T-helper 1 cell (primary cell): ENCODE results near the gene S1PR3.

Experiments
- DNase-seq, 5 donors: peaks; one replicate each; pipeline ENCODE4 v3.0.0-alpha.2; 2012 to 2020

S1PR3 gene

DNA sequence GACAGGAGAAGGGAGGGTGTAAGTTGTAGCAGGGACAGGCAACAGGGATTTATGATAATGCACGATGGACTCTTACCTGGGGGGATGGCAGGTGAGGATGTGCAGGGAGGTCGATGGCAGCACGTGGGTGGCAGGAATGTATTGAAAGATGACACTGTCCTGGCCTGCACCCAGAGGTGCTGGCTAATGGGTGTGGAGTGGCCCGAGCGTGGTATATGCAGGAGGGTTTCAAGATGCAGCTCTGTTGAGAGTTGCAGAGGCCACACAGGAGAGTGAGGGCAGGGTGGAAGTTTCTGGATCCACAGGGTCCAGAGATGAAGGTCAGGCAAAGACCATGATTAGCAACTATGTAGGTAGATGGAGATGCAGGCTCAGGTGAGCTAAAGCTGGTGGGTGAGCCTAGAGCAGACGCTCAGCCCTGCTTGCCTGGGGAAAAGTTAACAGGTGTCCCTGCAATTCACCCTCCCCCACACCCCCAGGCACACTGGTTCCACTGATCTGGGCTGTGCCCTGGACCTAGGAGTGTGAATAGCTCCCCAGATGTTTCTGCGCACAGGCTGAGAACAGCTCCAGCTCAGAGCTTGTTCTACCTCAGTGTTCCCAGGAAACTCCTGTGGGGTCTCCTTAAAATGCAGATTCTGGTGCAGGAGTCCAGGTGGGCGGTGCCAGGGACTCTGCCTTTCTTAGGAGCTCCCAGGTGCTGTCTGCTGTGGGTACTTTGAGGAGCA is 21.5 kb upstream of the S1PR3 start:
- DNase-seq, result no peak

GRCh38 chr9:88971131-88971960 is 19.9 kb upstream of the S1PR3 start:
- DNase-seq, result no peak

DNA sequence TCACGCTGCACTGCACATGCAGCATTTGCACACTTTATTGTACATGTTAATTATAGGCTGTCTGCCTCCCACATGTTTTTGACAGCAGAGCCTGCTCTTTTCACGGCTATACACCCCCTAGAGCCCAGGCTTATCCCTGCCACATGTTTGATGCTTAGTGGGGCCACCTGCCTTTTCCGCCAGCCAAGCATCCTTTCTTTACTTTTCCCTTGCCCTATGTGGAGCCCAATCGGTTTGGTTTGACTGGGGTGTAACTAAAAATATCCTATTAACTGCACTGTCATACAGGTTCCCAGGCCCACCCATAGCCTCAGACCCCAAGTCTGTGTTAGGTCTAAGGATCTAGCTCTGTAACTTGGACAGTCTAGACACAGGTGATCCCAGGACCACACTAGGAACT is 18.9 kb upstream of the S1PR3 start:
- no peak for DNase-seq

- DNase-seq, result no peak
Observed at GRCh38 chr9:88973281-88974045, 17.8 kb upstream of the S1PR3 start.

DNA sequence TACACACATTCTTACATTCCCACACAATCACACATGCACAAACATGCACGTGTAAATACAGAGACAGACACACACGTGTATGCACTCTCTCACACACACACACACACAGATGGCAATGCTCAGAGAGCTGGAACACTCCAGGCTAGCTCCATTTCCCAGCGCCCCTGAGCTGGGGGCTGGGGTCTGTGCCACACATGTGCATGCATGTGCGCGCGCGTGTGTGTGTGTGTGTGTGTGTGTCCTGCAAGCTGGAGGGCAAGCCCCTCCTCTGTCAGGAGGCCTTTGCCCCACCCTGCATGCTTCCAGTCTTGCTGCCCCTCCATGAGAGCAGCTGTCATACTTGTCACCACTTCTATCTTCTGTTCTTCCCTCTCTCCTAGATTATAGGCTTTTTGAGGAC is 16.6 kb upstream of the S1PR3 start:
- DNase-seq, result no peak

- no peak for DNase-seq
Observed at GRCh38 chr9:88975966-88976889, 15.0 kb upstream of the S1PR3 start.

GRCh38 chr9:88976890-88977257 is 14.4 kb upstream of the S1PR3 start:
- DNase-seq, result no peak

GRCh38 chr9:88978034-88978433 is 13.2 kb upstream of the S1PR3 start:
- DNase-seq, result no peak

- no peak for DNase-seq
Observed at GRCh38 chr9:88979021-88979420, 12.2 kb upstream of the S1PR3 start.

GRCh38 chr9:88979791-88980190 is 11.5 kb upstream of the S1PR3 start:
- DNase-seq, result no peak

GRCh38 chr9:88980740-88981203 is 10.5 kb upstream of the S1PR3 start:
- no peak for DNase-seq

DNA sequence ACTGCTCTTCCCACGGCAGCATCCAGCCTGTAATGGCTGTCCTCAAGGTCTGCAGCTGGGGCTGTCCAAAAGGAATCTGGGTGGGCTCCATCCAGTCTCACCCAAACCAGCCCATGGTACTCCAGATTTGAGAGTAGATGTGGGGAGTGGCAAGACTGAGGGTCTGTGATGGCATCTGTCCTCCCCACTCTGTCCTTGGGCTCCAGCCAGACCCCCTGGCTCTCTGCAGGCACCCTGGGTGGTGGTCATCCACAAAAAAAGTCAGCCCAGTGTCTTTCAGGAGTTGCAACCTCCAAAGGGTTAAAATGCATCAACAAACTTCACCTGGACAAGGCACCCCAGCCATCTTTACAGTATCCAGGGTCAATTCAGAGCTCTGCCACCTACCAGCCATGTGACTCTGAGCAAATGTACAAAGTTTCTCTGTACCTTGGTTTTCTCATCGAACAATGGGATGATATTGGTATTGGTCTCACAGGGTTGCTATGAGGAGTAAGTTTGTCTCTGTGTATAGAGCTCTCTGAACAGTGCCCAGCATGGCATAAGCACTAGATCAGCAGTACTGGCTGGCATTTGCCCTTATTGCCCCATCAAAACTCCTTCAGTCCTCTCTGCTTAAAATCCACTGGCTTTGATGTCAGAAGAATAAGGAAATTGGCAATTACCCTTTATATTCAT is 7.3 kb upstream of the S1PR3 start:
- no peak for DNase-seq

- no peak for DNase-seq
Observed at GRCh38 chr9:88984543-88984883, 6.8 kb upstream of the S1PR3 start.

GRCh38 chr9:88985616-88986015 is 5.7 kb upstream of the S1PR3 start:
- DNase-seq, result no peak

DNA sequence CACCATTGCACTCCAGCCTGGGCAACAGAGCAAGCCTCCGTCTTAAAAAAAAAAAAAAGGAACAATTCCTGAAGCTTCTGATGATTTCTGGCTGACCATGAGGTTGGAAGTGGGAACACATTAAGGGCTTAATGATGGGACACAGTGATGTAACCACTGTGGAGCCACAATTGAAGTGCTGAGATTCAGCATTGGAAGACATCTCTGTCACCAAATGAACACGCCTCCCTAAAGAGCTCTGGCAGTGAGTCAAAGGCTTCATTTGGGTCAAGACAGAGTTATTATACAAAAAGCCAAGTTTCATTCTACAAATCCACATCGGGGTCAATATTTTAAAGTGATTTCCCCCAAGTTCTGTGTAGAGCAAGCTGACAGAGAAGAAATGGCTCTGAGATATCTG is 4.5 kb upstream of the S1PR3 start:
- DNase-seq, result no peak

GRCh38 chr9:88987661-88988060 is 3.6 kb upstream of the S1PR3 start:
- no peak for DNase-seq

GRCh38 chr9:88988796-88989641 is 2.2 kb upstream of the S1PR3 start:
- peak in 1 of 5 donors; percentile 68 for DNase-seq

GRCh38 chr9:88990041-88990728 is 1.1 kb upstream of the S1PR3 start:
- no peak for DNase-seq

DNA sequence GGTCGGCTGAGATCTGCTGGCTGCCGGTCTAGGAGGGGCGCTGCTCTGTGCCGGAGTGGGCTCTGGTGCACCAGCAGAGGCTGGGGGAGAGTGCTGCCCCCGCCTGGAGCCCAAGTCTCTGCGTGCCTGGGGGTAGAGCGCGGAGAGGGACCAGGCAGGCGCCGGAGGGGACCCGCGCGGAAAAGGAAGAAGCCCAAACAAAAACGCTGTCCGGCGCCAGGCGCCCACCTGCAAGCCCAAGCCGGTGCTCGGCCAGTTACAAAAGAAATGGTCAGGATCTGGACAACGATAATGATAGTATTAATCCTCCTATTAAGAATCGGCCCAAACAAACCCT is 571 bp upstream of the S1PR3 start:
- no peak for DNase-seq

DNA sequence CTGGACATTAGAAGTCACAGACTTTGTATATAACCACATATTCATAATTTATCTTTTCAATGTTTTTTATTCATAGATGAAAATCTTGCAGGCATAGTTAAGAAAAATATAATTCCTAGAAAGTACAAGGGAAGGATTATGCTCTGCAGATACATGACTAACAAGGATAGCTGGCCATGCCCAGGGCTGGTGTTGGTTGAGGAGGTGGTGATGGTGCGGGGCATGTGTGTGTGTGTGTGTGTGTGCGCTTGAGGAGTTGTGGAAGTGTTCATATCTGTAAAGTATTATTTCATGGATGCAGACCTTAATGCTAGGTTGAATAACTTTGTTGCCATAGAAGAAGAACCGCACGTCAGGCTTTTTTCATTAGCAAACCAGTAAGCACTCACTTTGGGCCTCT is 1.3 kb downstream of the S1PR3 start:
- DNase-seq, result no peak
